H1 (cell line): ENCODE results near the gene GAD2. TPM values are rescaled to one million over a fixed set of nuclear protein-coding genes. Genes with fewer than 3 reads are reported as not detected.

Experiments used
- CTCF ChIA-PET: fragments of 300-600 bp; sonication (Branson Sonifier 250); formaldehyde crosslinking; loops from one replicate; lab custom pipeline; 2021; ENCODE audit not compliant: partially characterized antibody; lab: Charles Lee
- POLR2A ChIA-PET: fragments of 300-600 bp; sonication (Branson Sonifier 250); formaldehyde crosslinking; loops from one replicate; lab custom pipeline; 2021; ENCODE audit warnings: inconsistent platforms; ENCODE audit not compliant: partially characterized antibody; lab: Charles Lee
- DNase-seq, 2 experiments: peaks; one replicate each; pipeline versions ENCODE4 v3.0.0 to v3.0.0-alpha.2; 2010 to 2022; ENCODE audit warnings: low spot score in 2 of 2, low read depth in 1 of 2, mixed read lengths in 1 of 2
- FAIRE-seq: peaks from 2 replicates; lab custom pipeline; 2011; peaks lifted over from hg19 to GRCh38; lab: Jason Lieb, UNC
- H2AFZ ChIP-seq: 2 replicates; pipeline ENCODE4 v1.8.1; 2012; ENCODE audit warnings: low read length, inconsistent platforms
- H2AK5ac ChIP-seq: 2 replicates; pipeline ENCODE4 v1.6.1; 2013; ENCODE audit warnings: low read depth, low read length
- H2BK120ac ChIP-seq: replicated peaks from 2 replicates; pipeline ENCODE3; 2013; ENCODE audit warnings: low read depth, low read length, inconsistent platforms
- H2BK12ac ChIP-seq: 2 replicates; pipeline ENCODE4 v1.6.1; 2013; ENCODE audit warnings: low read depth, low read length
- H2BK15ac ChIP-seq: 2 replicates; pipeline ENCODE4 v1.6.1; 2013; ENCODE audit warnings: low read length
- H2BK20ac ChIP-seq: 2 replicates; pipeline ENCODE4 v1.6.1; 2013; ENCODE audit warnings: low read length
- H2BK5ac ChIP-seq: 2 replicates; pipeline ENCODE4 v1.6.1; 2013; ENCODE audit warnings: low read depth, low read length
- H3K14ac ChIP-seq: 2 replicates; pipeline ENCODE4 v1.6.1; 2013; ENCODE audit warnings: inconsistent platforms; ENCODE audit not compliant: insufficient read length
- H3K18ac ChIP-seq: 2 replicates; pipeline ENCODE4 v1.6.1; 2013; ENCODE audit warnings: low read length; ENCODE audit errors: extremely low read depth
- H3K23ac ChIP-seq: 2 replicates; pipeline ENCODE4 v1.6.1; 2013; ENCODE audit warnings: inconsistent platforms; ENCODE audit not compliant: insufficient read length
- H3K23me2 ChIP-seq: 2 replicates; pipeline ENCODE4 v1.6.1; 2013; ENCODE audit warnings: low read depth, low read length
- H3K27ac ChIP-seq: 2 replicates; pipeline ENCODE4 v1.6.1; 2011; ENCODE audit warnings: low read depth, low read length, inconsistent platforms
- H3K27me3 ChIP-seq, 4 experiments: replicated peaks in 1 of 4; 1 replicate in 1 of 4; 2 replicates in 3 of 4; pipeline versions ENCODE4 v1.6.1 to v1.8.1; 2011 to 2013; ENCODE audit warnings: low read length in 3 of 4, mild to moderate bottlenecking in 3 of 4, inconsistent platforms in 2 of 4, mixed read lengths in 2 of 4, moderate library complexity in 1 of 4; ENCODE audit not compliant: control insufficient read depth in 3 of 4, insufficient read depth in 3 of 4; ENCODE audit errors: extremely low read depth in 1 of 4
- H3K36me3 ChIP-seq, 4 experiments: 2 replicates each; pipeline versions ENCODE4 v1.6.1 to v1.8.1; 2011 to 2013; ENCODE audit warnings: mild to moderate bottlenecking in 4 of 4, low read length in 3 of 4, moderate library complexity in 2 of 4, control low read depth in 1 of 4, inconsistent platforms in 1 of 4; ENCODE audit not compliant: insufficient read depth in 4 of 4, control insufficient read depth in 2 of 4
- H3K4ac ChIP-seq: replicated peaks from 2 replicates; pipeline ENCODE3; 2013; ENCODE audit warnings: low read length, low read depth, mixed read lengths, inconsistent platforms; ENCODE audit not compliant: insufficient read length
- H3K4me1 ChIP-seq, 4 experiments: replicated peaks in 1 of 4; 1 replicate in 1 of 4; 2 replicates in 3 of 4; pipeline versions ENCODE4 v1.6.1 to v1.8.1; 2011 to 2013; ENCODE audit warnings: low read length in 3 of 4, inconsistent platforms in 2 of 4, mixed read lengths in 1 of 4; ENCODE audit not compliant: insufficient read depth in 4 of 4, control insufficient read depth in 3 of 4
- H3K4me2 ChIP-seq, 2 experiments: 2 replicates each; pipeline versions ENCODE4 v1.6.1 to v1.8.1; 2011 to 2013; ENCODE audit warnings: low read depth in 2 of 2, low read length in 2 of 2, control low read depth in 1 of 2, inconsistent platforms in 1 of 2, mild to moderate bottlenecking in 1 of 2; ENCODE audit not compliant: insufficient read depth in 1 of 2
- H3K4me3 ChIP-seq, 4 experiments: fragments of 200-600, 300-600 bp in 1 of 4; sonication (generic), shearing (Covaris generic), sonication (Bioruptor Twin) in 1 of 4; 2 replicates each; pipeline versions ENCODE4 v1.5.1 to v1.8.1; 2011 to 2016; ENCODE audit warnings: low read length in 4 of 4, low read depth in 3 of 4, control low read depth in 2 of 4, inconsistent platforms in 2 of 4, mild to moderate bottlenecking in 2 of 4, mixed read lengths in 1 of 4, moderate library complexity in 1 of 4; ENCODE audit not compliant: insufficient read depth in 2 of 4; ENCODE audit errors: extremely low read depth in 1 of 4
- H3K56ac ChIP-seq: replicated peaks from 2 replicates; pipeline ENCODE3; 2013; ENCODE audit warnings: low read depth, mild to moderate bottlenecking, mixed read lengths, low read length, inconsistent platforms; ENCODE audit not compliant: insufficient read length
- H3K79me1 ChIP-seq: 2 replicates; pipeline ENCODE4 v1.6.1; 2013; ENCODE audit warnings: low read depth, low read length, control low read depth
- H3K79me2 ChIP-seq, 2 experiments: 2 replicates each; pipeline versions ENCODE4 v1.6.1 to v1.8.1; 2012 to 2013; ENCODE audit warnings: low read length in 2 of 2, mild to moderate bottlenecking in 2 of 2, inconsistent platforms in 1 of 2; ENCODE audit not compliant: insufficient read depth in 2 of 2, control insufficient read depth in 1 of 2
- H3K9ac ChIP-seq, 4 experiments: replicated peaks in 1 of 4; 1 replicate in 1 of 4; 2 replicates in 3 of 4; pipeline versions ENCODE4 v1.6.1 to v1.8.1; 2011 to 2013; ENCODE audit warnings: low read depth in 3 of 4, low read length in 3 of 4, control low read depth in 2 of 4, mild to moderate bottlenecking in 2 of 4, moderate library complexity in 2 of 4, inconsistent platforms in 1 of 4; ENCODE audit errors: extremely low read depth in 1 of 4
- H3K9me3 ChIP-seq, 2 experiments: 2 replicates each; pipeline versions ENCODE4 v1.6.1 to v1.8.1; 2012 to 2013; ENCODE audit warnings: mild to moderate bottlenecking in 2 of 2, moderate library complexity in 2 of 2, control low read depth in 1 of 2, inconsistent platforms in 1 of 2, low read depth in 1 of 2, low read length in 1 of 2, mixed read lengths in 1 of 2; ENCODE audit not compliant: insufficient read depth in 2 of 2
- H4K20me1 ChIP-seq, 2 experiments: replicated peaks in 1 of 2; 2 replicates each; pipeline versions ENCODE3 to v1.8.1; 2011 to 2013; ENCODE audit warnings: inconsistent platforms in 2 of 2, low read length in 2 of 2, mild to moderate bottlenecking in 1 of 2; ENCODE audit not compliant: insufficient read depth in 2 of 2, control insufficient read depth in 1 of 2
- H4K5ac ChIP-seq: 2 replicates; pipeline ENCODE4 v1.6.1; 2013; ENCODE audit warnings: low read length, low read depth, mixed read lengths, inconsistent platforms; ENCODE audit not compliant: insufficient read length
- H4K8ac ChIP-seq: 2 replicates; pipeline ENCODE4 v1.8.0; 2013; ENCODE audit warnings: mild to moderate bottlenecking, moderate library complexity, low read length, inconsistent platforms; ENCODE audit not compliant: insufficient read depth; ENCODE audit errors: extremely low read depth
- H4K91ac ChIP-seq: replicated peaks from 2 replicates; pipeline ENCODE3; 2013; ENCODE audit warnings: low read length, mixed read lengths, inconsistent platforms; ENCODE audit not compliant: insufficient read length
- BACH1 ChIP-seq: IDR thresholded peaks from 2 replicates; pipeline ENCODE4 v1.6.1; 2012; ENCODE audit warnings: low read length, improper control_type of control experiment
- HDAC6 ChIP-seq: IDR thresholded peaks from one replicate; pipeline ENCODE4 v1.7.1; 2012; ENCODE audit warnings: low read depth, mild to moderate bottlenecking, inconsistent platforms, low read length, moderate library complexity
- MAFK ChIP-seq: IDR thresholded peaks from 2 replicates; pipeline ENCODE4 v1.6.1; 2012; ENCODE audit warnings: low read depth, mild to moderate bottlenecking, improper control_type of control experiment, low read length
- NANOG ChIP-seq: IDR thresholded peaks from 2 replicates; pipeline ENCODE4 v1.6.1; 2011; ENCODE audit warnings: low read length, low read depth, mild to moderate bottlenecking, inconsistent platforms; ENCODE audit not compliant: insufficient read depth, poor library complexity, severe bottlenecking
- POU5F1 ChIP-seq: IDR thresholded peaks from 2 replicates; pipeline ENCODE4 v1.6.1; 2011; ENCODE audit warnings: low read depth, mild to moderate bottlenecking, low read length, moderate library complexity
- RNF2 ChIP-seq: fragments of 200-900, 300-1000 bp; sonication (generic); IDR thresholded peaks from 2 replicates; pipeline ENCODE4 v1.7.1; 2016; ENCODE audit warnings: borderline replicate concordance, low read depth, mild to moderate bottlenecking, antibody characterized with exemption, low read length; ENCODE audit not compliant: poor library complexity, severe bottlenecking; ENCODE audit errors: missing control alignments
- SIX5 ChIP-seq: IDR thresholded peaks from 2 replicates; pipeline ENCODE4 v1.6.1; 2011; ENCODE audit warnings: mild to moderate bottlenecking, low read depth, low read length
- SP1 ChIP-seq: IDR thresholded peaks from 2 replicates; pipeline ENCODE4 v1.6.1; 2011; ENCODE audit warnings: low read depth, low read length
- SP2 ChIP-seq: IDR thresholded peaks from 2 replicates; pipeline ENCODE4 v1.6.1; 2012; ENCODE audit warnings: mild to moderate bottlenecking, low read length, inconsistent platforms
- SUZ12 ChIP-seq: fragments of 200-600 bp; sonication (generic); IDR thresholded peaks from 2 replicates; pipeline ENCODE4 v1.6.1; 2012; ENCODE audit warnings: mild to moderate bottlenecking, inconsistent platforms, low read length, moderate library complexity, mixed read lengths
- TCF12 ChIP-seq: IDR thresholded peaks from 2 replicates; pipeline ENCODE4 v1.6.1; 2011; ENCODE audit warnings: low read depth, mild to moderate bottlenecking, low read length
- ZNF274 ChIP-seq: IDR thresholded peaks from 2 replicates; pipeline ENCODE4 v1.7.0; 2012; ENCODE audit warnings: low read length, borderline replicate concordance; ENCODE audit errors: extremely low read depth
- WGBS, 2 experiments: shearing (Covaris generic) in 1 of 2; methylation state at CpG; one replicate each; pipeline versions ENCODE4 v1.1.6 to v1.1.7; 2013 to 2015; ENCODE audit warnings: low lambda C conversion rate in 2 of 2, mixed read lengths in 2 of 2, inconsistent platforms in 1 of 2, low coverage in 1 of 2, missing lambda C conversion rate in 1 of 2; ENCODE audit not compliant: insufficient replicate concordance in 2 of 2, insufficient coverage in 1 of 2, insufficient read length in 1 of 2; ENCODE audit errors: extremely low coverage in 1 of 2, missing lambda C conversion rate in 1 of 2; 5-methylcytosine and 5-hydroxymethylcytosine counted together
- polyA plus RNA-seq, 7 experiments: library from polyadenylated mRNA; depleted of rRNA in 3 of 7; stranded (reverse) in 5 of 7; unstranded in 2 of 7; fragments of >200 nt in 5 of 7; fragments of 200-250 nt in 2 of 7; gene quantifications; 1 replicate in 5 of 7; 2 replicates in 1 of 7; 4 replicates in 1 of 7; pipeline versions ENCODE4 v1.2.1 to v1.2.3, GENCODE V29; 2011 to 2013; ENCODE audit warnings: missing spikeins in 2 of 7, mixed read lengths in 2 of 7
- total RNA-seq: library from RNA; stranded (reverse); fragmentation: NEBNext Ultra II Directional; extraction: Animal tissue kit (Norgen Biotek cat#: 25700); gene quantifications from 2 replicates; pipeline ENCODE4 v1.2.1, GENCODE V29; 2021
- TF ChIP-seq, protein P1 (sequence below): IDR thresholded peaks from 2 replicates; pipeline ENCODE4 v1.6.1; 2012; ENCODE audit warnings: inconsistent platforms

Gene GAD2
- total and polyA plus RNA-seq, 2 of the 8 experiments (the other 6 are each of a cell fraction or from before 2014, with no cell fraction given): 0.30 to 0.47 TPM

DNA sequence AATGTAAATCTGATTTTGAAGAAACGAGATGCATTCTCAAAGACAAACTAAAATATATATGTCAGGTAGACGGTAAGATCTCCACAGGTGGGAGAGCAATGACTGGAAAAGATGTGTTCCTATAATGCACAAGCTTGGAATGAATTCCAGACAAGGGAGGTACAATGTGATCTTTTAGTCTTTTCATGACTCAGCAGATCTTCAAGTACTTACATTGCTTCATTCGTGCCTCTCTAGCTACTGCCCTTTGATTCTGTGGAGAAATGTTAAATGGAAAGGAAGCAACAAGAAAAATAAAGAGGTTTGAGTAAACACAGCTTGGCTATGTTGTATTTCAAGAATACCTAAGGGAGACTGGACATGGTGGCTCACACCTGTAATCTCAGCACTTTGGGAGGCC, 106.6 kb downstream of the GAD2 start:
- Histone ChIP-seq H2BK5ac (no peak overlapping the region), H4K20me1 (no peaks in the 10 kb centered on the region), H2BK20ac (no peak overlapping the region), H3K23me2 (no peaks in the 10 kb centered on the region), H3K27me3 (no peaks in the 10 kb centered on the region), H3K18ac (no peak overlapping the region), H3K9me3 (no peaks in the 10 kb centered on the region), H2BK15ac (no peak overlapping the region), H3K23ac (no peak overlapping the region), H4K8ac (no peak overlapping the region), H3K4me1 (no peaks in the 10 kb centered on the region), H2BK12ac (no peak overlapping the region), H3K79me1 (no peaks in the 10 kb centered on the region), H2AFZ (no peak overlapping the region), H3K4me3 (no peak overlapping the region), H3K4ac (no peak overlapping the region), H3K36me3 (no peaks in the 10 kb centered on the region), H4K91ac (no peak overlapping the region), H3K56ac (no peak overlapping the region), H3K27ac (no peak overlapping the region), H3K79me2 (no peaks in the 10 kb centered on the region), H2AK5ac (no peak overlapping the region), H3K9ac (no peak overlapping the region), H2BK120ac (no peak overlapping the region), H3K14ac (no peak overlapping the region), H3K4me2 (no peak overlapping the region), H4K5ac (no peak overlapping the region)
- POLR2A ChIA-PET: no interaction called here
- no peak for FAIRE-seq
- CTCF ChIA-PET: interaction anchor here (2.4 kb wide), 1 partner anchor 12 kb away, joined by 6 read pairs; no protein-coding TSS in a partner anchor
- TF ChIP-seq HDAC6: no peak
- no peak for TF ChIP-seq POU5F1
- TF ChIP-seq TCF12: no peak
- TF ChIP-seq SUZ12: no peak
- no peak for TF ChIP-seq NANOG
- no peak for TF ChIP-seq RNF2
- no peak for TF ChIP-seq SIX5
- TF ChIP-seq BACH1: peak; percentile 65
- no peak for TF ChIP-seq ZNF274
- TF ChIP-seq SP2: no peak
- TF ChIP-seq MAFK: peak; percentile 80
- TF ChIP-seq, protein P1, sequence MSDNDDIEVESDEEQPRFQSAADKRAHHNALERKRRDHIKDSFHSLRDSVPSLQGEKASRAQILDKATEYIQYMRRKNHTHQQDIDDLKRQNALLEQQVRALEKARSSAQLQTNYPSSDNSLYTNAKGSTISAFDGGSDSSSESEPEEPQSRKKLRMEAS: no peak
- TF ChIP-seq SP1: no peak
- DNase-seq: no peak
- 85% methylated on average over 3 of the region's 3 CpGs; no CpG with 5 or more reads in 1 of the 2 experiments for WGBS, 2 experiments
